LoVo (cell line): ENCODE measurements around the gene KRTAP26-1.

ENCODE experiments used
- DNase-seq: peaks from one replicate; pipeline ENCODE4 v3.0.0-alpha.2; 2016; ENCODE audit warnings: low spot score

The KRTAP26-1 gene

DNA sequence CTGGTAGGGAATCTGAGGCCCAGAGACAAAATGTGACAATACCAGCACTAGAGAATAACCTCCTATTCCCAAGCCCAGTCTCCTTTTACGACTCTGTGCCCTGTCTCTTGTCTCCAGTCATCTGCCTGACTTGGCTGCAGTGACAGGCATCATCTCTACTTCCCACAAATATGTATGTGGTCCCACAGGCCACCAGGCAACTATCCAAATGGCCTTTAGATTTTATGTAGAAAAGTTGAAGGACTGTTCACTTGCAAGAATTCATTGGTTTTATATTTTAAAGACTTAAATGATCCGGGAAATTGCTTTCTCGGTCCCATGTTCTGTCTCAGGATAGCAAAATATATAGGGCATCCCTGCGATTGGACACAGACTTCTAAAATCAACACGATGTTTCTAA, 49.0 kb downstream of the KRTAP26-1 start:
- DNase-seq: no peak

DNA sequence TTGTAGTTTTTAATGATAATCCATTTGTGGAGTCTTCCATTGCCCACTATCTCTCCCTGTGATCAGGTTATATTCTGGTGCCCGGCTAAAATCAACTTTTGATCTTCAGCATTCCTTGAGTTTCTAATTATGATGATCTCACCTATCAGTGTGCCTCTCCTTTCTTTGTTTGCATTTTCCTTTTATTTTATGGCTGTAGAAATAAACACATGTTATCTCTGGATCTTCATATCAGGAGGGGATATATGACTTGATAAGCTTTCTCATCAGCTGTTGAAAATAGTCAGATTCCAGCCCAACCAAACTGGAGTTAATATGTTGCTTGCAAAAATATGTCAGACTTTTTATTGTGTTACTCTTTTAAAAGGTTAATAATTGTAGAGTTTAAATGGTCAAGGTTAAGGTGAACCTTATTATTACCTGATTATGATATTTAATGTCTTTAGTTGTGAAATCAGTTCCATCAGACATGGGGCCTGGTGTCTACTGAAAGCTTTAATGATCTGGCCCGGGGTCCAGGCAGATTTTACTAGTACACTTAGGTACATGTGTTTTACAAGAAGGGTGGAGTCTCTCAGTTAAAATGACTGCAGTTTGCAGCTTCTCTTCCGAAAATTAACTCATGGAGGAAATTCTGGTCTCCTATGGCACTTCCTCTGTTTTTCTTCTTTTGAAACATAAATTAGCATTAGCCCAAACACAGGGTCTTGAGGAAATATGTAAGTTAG, 50.1 kb downstream of the KRTAP26-1 start:
- DNase-seq: no peak
